Spleen (tissue), 11 donors: Measurements from ENCODE around the gene MAN1C1. TPM values are rescaled to one million over a fixed set of nuclear protein-coding genes. Genes with fewer than 3 reads are reported as not detected.

ENCODE experiments used
- DNase-seq: peaks from one replicate; pipeline ENCODE4 v3.0.0-alpha.2; 2020
- H3K27ac ChIP-seq, 8 donors: fragments of 200-600 bp; sonication (generic) in 7 of 8; 1 replicate in 4 of 8; 2 replicates in 4 of 8; pipeline versions ENCODE4 v1.5.0 to v1.8.0; 2016 to 2021; ENCODE audit warnings: inconsistent platforms in 4 of 8, mild to moderate bottlenecking in 4 of 8, moderate library complexity in 1 of 8
- H3K27me3 ChIP-seq, 7 donors: fragments of 200-600 bp; sonication (generic) in 6 of 7; replicated peaks in 1 of 7; 1 replicate in 4 of 7; 2 replicates in 3 of 7; pipeline versions ENCODE4 v1.5.0 to v1.8.0; 2016 to 2021; ENCODE audit warnings: inconsistent platforms in 3 of 7, mild to moderate bottlenecking in 1 of 7
- H3K36me3 ChIP-seq, 6 donors: fragments of 200-600 bp; sonication (generic) in 5 of 6; 1 replicate in 4 of 6; 2 replicates in 2 of 6; pipeline versions ENCODE4 v1.5.0 to v1.8.0; 2016 to 2021; ENCODE audit warnings: inconsistent platforms in 2 of 6
- H3K4me1 ChIP-seq, 6 donors: fragments of 200-600 bp; sonication (generic) in 5 of 6; 1 replicate in 3 of 6; 2 replicates in 3 of 6; pipeline versions ENCODE4 v1.5.0 to v1.8.0; 2016 to 2021; ENCODE audit warnings: inconsistent platforms in 3 of 6
- H3K4me3 ChIP-seq, 8 donors: fragments of 200-600 bp; sonication (generic) in 7 of 8; 1 replicate in 4 of 8; 2 replicates in 4 of 8; pipeline versions ENCODE4 v1.5.0 to v1.8.0; 2016 to 2021; ENCODE audit warnings: inconsistent platforms in 4 of 8, mild to moderate bottlenecking in 4 of 8, moderate library complexity in 2 of 8
- H3K9me3 ChIP-seq, 8 donors: fragments of 200-600 bp; sonication (generic) in 7 of 8; 1 replicate in 4 of 8; 2 replicates in 4 of 8; pipeline versions ENCODE4 v1.5.0 to v1.8.0; 2016 to 2021; ENCODE audit warnings: inconsistent platforms in 4 of 8
- POLR2A ChIP-seq, 3 donors: fragments of 450-650 bp; IDR thresholded peaks; one replicate each; pipeline ENCODE4 v1.5.1; 2017; ENCODE audit warnings: antibody characterized with exemption in 3 of 3, mild to moderate bottlenecking in 1 of 3
- POLR2AphosphoS5 ChIP-seq, 3 donors: sonication (generic); formaldehyde crosslinking; IDR thresholded peaks; one replicate each; pipeline ENCODE4 v1.5.1; 2017; ENCODE audit warnings: antibody characterized with exemption in 3 of 3
- WGBS, 5 donors: extraction: QIAGEN DNeasy Blood & Tissue Kit in 3 of 5; methylation state at CpG; one replicate each; pipeline versions ENCODE4 v1.1.5 to v1.1.7; 2013 to 2018; 5-methylcytosine and 5-hydroxymethylcytosine counted together
- intact Hi-C: fragments of 100-400 bp; cut with DNase I; formaldehyde crosslinking; loops from one replicate; pipeline ENCODE4 v1.15.0; 2023; ENCODE audit warnings: low total_unique reads
- polyA plus RNA-seq, 3 donors: library from polyadenylated mRNA; stranded (reverse); fragments of 200-250 nt; gene quantifications; one replicate each; pipeline ENCODE4 v1.2.1, GENCODE V29; 2013
- total RNA-seq, 7 donors: library from RNA; depleted of rRNA in 3 of 7; stranded (reverse); fragments of >200 nt in 3 of 7; fragmentation: NEBNext Ultra II Directional in 4 of 7; extraction: Animal tissue kit (Norgen Biotek cat#: 25700) in 4 of 7; gene quantifications; one replicate each; pipeline versions ENCODE4 v1.1.0 to v1.2.1, GENCODE V29; 2016 to 2021
- TF ChIP-seq, protein P1 (sequence below), 11 experiments: fragments of 200-600 bp in 7 of 11; fragments of 450-650 bp in 4 of 11; sonication (generic) in 4 of 11; IDR thresholded peaks in 8 of 11; conservative IDR thresholded peaks in 3 of 11; 1 replicate in 7 of 11; 2 replicates in 4 of 11; pipeline versions ENCODE4 v1.4.0 to v1.8.0; 2016 to 2021; ENCODE audit warnings: antibody characterized with exemption in 11 of 11, inconsistent platforms in 4 of 11, mild to moderate bottlenecking in 1 of 11
- donor health status: healthy with polysubstance abuse.
- donor health status: DM: no; HTN: no; CAD: no; lungs with moderate emphysema.
- donor health status: DM: no; HTN: no; CAD: no.
- donor health status: Bipolar disorder and iron deficiency.
- donor health status: healthy.
- donor health status: DM: no; HTN: no; CAD: no.
- donor health status: DM: yes; HTN: yes; CAD: no.

MAN1C1 gene
- total and polyA plus RNA-seq, 10 donors, result 4.6 to 54.3 (median 41.1) TPM

GRCh38 chr1:25782608-25783201 lies 166.1 kb downstream of the MAN1C1 start:
- Histone ChIP-seq H3K27me3 (no peaks in the 10 kb centered on the region), H3K36me3 (peaks cover 0 to 93% (median 12%) of the 10 kb centered on the region in 6 donors), H3K4me3 (no peak overlapping the region), H3K9me3 (no peaks in the 10 kb centered on the region), H3K27ac (no peak overlapping the region), H3K4me1 (peaks cover 0 to 4% (median 0%) of the 10 kb centered on the region in 6 donors)
- 67 to 75% (median 73%) methylated on average over 18 of the region's 18 CpGs for WGBS, 5 donors
- intact Hi-C loops, result no loop called here
- no peak for DNase-seq
- TF ChIP-seq, protein P1, sequence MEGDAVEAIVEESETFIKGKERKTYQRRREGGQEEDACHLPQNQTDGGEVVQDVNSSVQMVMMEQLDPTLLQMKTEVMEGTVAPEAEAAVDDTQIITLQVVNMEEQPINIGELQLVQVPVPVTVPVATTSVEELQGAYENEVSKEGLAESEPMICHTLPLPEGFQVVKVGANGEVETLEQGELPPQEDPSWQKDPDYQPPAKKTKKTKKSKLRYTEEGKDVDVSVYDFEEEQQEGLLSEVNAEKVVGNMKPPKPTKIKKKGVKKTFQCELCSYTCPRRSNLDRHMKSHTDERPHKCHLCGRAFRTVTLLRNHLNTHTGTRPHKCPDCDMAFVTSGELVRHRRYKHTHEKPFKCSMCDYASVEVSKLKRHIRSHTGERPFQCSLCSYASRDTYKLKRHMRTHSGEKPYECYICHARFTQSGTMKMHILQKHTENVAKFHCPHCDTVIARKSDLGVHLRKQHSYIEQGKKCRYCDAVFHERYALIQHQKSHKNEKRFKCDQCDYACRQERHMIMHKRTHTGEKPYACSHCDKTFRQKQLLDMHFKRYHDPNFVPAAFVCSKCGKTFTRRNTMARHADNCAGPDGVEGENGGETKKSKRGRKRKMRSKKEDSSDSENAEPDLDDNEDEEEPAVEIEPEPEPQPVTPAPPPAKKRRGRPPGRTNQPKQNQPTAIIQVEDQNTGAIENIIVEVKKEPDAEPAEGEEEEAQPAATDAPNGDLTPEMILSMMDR (IDR thresholded peaks at IDR 0.05 in 8 of 11, conservative IDR thresholded peaks at IDR 0.05 in 3 of 11), result no peak
- TF ChIP-seq POLR2A (IDR thresholded peaks at IDR 0.05) (no peak), POLR2AphosphoS5 (IDR thresholded peaks at IDR 0.05) (no peak)

GRCh38 chr1:25784575-25785051 lies 168.0 kb downstream of the MAN1C1 start:
- H3K4me3 ChIP-seq, result no peak overlapping the region
- H3K9me3 ChIP-seq, result no peaks in the 10 kb centered on the region
- no peak overlapping the region for H3K27ac ChIP-seq
- peaks cover 0 to 86% (median 10%) of the 10 kb centered on the region in 6 donors for H3K36me3 ChIP-seq
- 71 to 89% (median 82%) methylated on average over 9 of the region's 9 CpGs for WGBS, 5 donors
- TF ChIP-seq, protein P1 (IDR thresholded peaks at IDR 0.05 in 8 of 11, conservative IDR thresholded peaks at IDR 0.05 in 3 of 11), result no peak
- peak in 2 of 3 donors; percentile 10 to 33 for TF ChIP-seq POLR2AphosphoS5 (IDR thresholded peaks at IDR 0.05)
- H3K4me1 ChIP-seq, result peaks cover 0 to 4% (median 0%) of the 10 kb centered on the region in 6 donors
- intact Hi-C loops, result no loop called here
- H3K27me3 ChIP-seq, result no peaks in the 10 kb centered on the region
- DNase-seq, result no peak

DNA sequence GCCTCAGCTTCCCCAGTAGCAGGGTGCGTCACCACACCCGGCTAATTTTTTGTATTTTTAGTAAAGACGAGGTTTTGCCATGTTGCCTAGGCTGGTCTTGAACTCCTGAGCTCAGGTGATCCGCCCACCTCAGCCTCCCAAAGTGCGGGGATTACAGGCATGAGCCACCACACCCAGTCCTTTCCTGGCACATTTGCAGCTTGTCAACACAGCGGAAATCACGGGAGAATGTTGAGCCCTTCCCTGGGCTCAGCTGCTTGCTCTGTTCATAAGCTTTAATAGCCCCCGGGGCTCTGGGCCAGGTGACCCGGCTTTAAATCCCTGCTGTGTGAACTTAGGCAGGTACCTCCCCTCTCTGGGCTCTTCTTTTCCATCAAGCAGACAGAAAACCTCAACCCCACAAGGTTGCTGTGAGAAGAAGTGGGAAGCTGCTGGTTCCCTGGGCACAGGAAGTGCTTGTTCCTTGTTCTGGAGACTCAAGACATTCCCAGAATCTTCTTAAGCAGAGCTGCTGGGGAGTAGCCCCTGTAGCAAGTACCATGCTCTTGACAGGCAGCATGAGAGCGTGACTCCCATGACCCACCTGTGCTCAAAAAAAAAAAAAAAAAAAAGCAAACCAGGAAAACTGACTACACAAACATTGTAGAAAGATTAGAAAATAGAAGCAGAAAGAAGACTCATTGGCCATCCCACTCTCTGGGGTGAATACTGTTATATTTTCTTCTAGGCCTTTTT lies 168.9 kb downstream of the MAN1C1 start:
- no peaks in the 10 kb centered on the region for H3K9me3 ChIP-seq

More for the DNA sequence above, 168.9 kb downstream of the MAN1C1 start:
- WGBS, 5 donors, result 76 to 93% (median 89%) methylated on average over 10 of the region's 10 CpGs
- no peak overlapping the region for H3K4me3 ChIP-seq
- peaks cover 0 to 77% (median 10%) of the 10 kb centered on the region in 6 donors for H3K36me3 ChIP-seq
- H3K27me3 ChIP-seq, result no peaks in the 10 kb centered on the region
- peaks cover 0 to 4% (median 0%) of the 10 kb centered on the region in 6 donors for H3K4me1 ChIP-seq
- intact Hi-C loops, result no loop called here
- no peak for DNase-seq
- H3K27ac ChIP-seq, result no peak overlapping the region
- TF ChIP-seq POLR2A (IDR thresholded peaks at IDR 0.05) (no peak), POLR2AphosphoS5 (IDR thresholded peaks at IDR 0.05) (no peak)
- TF ChIP-seq, protein P1 (IDR thresholded peaks at IDR 0.05 in 8 of 11, conservative IDR thresholded peaks at IDR 0.05 in 3 of 11), result no peak
